ENCODE data around the gene CCDC186. TPM values are rescaled to one million over a fixed set of nuclear protein-coding genes. Genes with fewer than 3 reads are reported as not detected.

The CCDC186 gene
- polyA plus RNA-seq, 1 donor from 2014 or later: 24.2 TPM

DNA sequence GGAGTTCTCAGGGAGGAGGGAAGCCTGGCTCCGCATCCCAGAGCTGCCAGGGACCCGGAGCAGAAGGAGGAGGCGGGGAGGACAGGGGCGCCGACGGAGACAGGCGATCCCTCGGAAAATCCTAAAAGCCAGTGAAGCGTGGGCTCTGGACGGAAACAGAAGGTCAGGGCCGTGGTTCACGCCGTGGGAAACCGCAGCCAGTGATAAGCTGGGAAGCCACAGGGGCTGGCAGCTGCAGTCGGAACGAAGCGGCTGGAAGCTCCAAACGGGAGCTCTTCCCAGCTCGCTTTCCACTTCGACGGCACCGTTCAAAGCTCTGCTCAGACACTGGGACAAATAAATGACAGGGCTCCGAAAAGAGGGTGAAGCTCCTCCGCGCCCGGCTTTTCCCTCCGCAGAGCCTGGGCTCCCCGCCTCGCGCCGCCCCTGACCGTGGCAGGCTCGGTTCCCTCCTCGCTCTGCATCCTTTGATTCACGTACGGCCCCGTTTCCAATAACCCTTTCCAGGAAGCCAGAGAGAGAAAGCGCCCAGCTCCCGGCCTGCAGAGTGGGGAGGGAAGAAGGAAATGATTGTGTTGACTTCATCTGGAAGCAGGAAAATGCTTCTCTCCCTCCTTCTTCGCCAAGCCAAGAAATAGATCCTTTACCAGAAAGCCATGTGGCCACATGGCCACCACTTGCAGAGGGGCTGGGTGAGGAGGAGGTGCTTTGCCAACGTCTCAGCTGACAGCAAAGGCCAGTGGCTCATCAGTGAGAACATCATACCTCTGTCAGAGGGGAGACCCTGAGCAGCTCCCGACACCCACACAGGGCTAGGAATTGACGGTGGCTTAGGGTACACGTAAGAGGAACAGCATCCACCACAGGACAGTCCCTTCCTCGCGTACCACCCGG lies 72.9 kb downstream of the CCDC186 start:
- no peaks in the 10 kb centered on the region for H3K9me3 ChIP-seq (ENCODE audit: low read length)
- no peaks in the 10 kb centered on the region for H3K9me2 ChIP-seq (ENCODE audit: insufficient read depth, low read length)
- H2AFZ ChIP-seq (ENCODE audit: low read depth, low read length): no peak overlapping the region
- H3K36me3 ChIP-seq (ENCODE audit: insufficient read depth, low read length): no peaks in the 10 kb centered on the region
- H3K27me3 ChIP-seq (ENCODE audit: insufficient read depth, low read depth, low read length): peaks cover 23% of the 10 kb centered on the region
- H3F3A ChIP-seq (ENCODE audit: insufficient read depth, low read length, poor library complexity, severe bottlenecking): no peaks in the 10 kb centered on the region
- H3K9ac ChIP-seq (ENCODE audit: low read length): no peak overlapping the region
- no peaks in the 10 kb centered on the region for H3K79me2 ChIP-seq (replicated peaks; ENCODE audit: insufficient read depth, low read length)
- no peak overlapping the region for H3K27ac ChIP-seq (ENCODE audit: low read length)
- no peaks in the 10 kb centered on the region for H4K20me1 ChIP-seq (ENCODE audit: insufficient read depth)
- peak overlapping the region; percentile 52 for H3K4me3 ChIP-seq (ENCODE audit: low read length)
- TF ChIP-seq EZH2 (IDR thresholded peaks at IDR 0.05; ENCODE audit: borderline replicate concordance, insufficient read depth, low read length, poor library complexity, severe bottlenecking) (no peak), POLR2AphosphoS5 (IDR thresholded peaks at IDR 0.05) (no peak), CTCF (IDR thresholded peaks at IDR 0.05; ENCODE audit: poor library complexity, severe bottlenecking) (no peak), SMC3 (conservative IDR thresholded peaks at IDR 0.05; ENCODE audit: poor library complexity) (no peak), RAD21 (conservative IDR thresholded peaks at IDR 0.05) (no peak), TAF1 (IDR thresholded peaks at IDR 0.05; ENCODE audit: low read depth) (no peak), EP300 (conservative IDR thresholded peaks at IDR 0.05; ENCODE audit: poor library complexity, severe bottlenecking) (no peak), MXI1 (conservative IDR thresholded peaks at IDR 0.05; ENCODE audit: poor library complexity, severe bottlenecking) (no peak)
- TF ChIP-seq, protein P1, sequence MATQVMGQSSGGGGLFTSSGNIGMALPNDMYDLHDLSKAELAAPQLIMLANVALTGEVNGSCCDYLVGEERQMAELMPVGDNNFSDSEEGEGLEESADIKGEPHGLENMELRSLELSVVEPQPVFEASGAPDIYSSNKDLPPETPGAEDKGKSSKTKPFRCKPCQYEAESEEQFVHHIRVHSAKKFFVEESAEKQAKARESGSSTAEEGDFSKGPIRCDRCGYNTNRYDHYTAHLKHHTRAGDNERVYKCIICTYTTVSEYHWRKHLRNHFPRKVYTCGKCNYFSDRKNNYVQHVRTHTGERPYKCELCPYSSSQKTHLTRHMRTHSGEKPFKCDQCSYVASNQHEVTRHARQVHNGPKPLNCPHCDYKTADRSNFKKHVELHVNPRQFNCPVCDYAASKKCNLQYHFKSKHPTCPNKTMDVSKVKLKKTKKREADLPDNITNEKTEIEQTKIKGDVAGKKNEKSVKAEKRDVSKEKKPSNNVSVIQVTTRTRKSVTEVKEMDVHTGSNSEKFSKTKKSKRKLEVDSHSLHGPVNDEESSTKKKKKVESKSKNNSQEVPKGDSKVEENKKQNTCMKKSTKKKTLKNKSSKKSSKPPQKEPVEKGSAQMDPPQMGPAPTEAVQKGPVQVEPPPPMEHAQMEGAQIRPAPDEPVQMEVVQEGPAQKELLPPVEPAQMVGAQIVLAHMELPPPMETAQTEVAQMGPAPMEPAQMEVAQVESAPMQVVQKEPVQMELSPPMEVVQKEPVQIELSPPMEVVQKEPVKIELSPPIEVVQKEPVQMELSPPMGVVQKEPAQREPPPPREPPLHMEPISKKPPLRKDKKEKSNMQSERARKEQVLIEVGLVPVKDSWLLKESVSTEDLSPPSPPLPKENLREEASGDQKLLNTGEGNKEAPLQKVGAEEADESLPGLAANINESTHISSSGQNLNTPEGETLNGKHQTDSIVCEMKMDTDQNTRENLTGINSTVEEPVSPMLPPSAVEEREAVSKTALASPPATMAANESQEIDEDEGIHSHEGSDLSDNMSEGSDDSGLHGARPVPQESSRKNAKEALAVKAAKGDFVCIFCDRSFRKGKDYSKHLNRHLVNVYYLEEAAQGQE (IDR thresholded peaks at IDR 0.05; ENCODE audit: borderline replicate concordance): no peak
- H3K4me2 ChIP-seq (ENCODE audit: low read length): no peak overlapping the region

GRCh38 chr10:114096864-114097263 lies 77.1 kb downstream of the CCDC186 start:
- Histone ChIP-seq H3K36me3 (ENCODE audit: insufficient read depth, low read length) (no peaks in the 10 kb centered on the region), H3K9me3 (ENCODE audit: low read length) (no peaks in the 10 kb centered on the region), H3K27me3 (ENCODE audit: insufficient read depth, low read depth, low read length) (peaks cover 23% of the 10 kb centered on the region), H3K79me2 (replicated peaks; ENCODE audit: insufficient read depth, low read length) (no peaks in the 10 kb centered on the region), H4K20me1 (ENCODE audit: insufficient read depth) (no peaks in the 10 kb centered on the region), H3K4me3 (ENCODE audit: low read length) (no peak overlapping the region), H3K9ac (ENCODE audit: low read length) (no peak overlapping the region), H3K27ac (ENCODE audit: low read length) (no peak overlapping the region), H3K4me2 (ENCODE audit: low read length) (no peak overlapping the region), H3F3A (ENCODE audit: insufficient read depth, low read length, poor library complexity, severe bottlenecking) (no peaks in the 10 kb centered on the region), H3K9me2 (ENCODE audit: insufficient read depth, low read length) (no peaks in the 10 kb centered on the region), H2AFZ (ENCODE audit: low read depth, low read length) (no peak overlapping the region)
- TF ChIP-seq EZH2 (IDR thresholded peaks at IDR 0.05; ENCODE audit: borderline replicate concordance, insufficient read depth, low read length, poor library complexity, severe bottlenecking) (no peak), POLR2AphosphoS5 (IDR thresholded peaks at IDR 0.05) (no peak), MXI1 (conservative IDR thresholded peaks at IDR 0.05; ENCODE audit: poor library complexity, severe bottlenecking) (no peak), EP300 (conservative IDR thresholded peaks at IDR 0.05; ENCODE audit: poor library complexity, severe bottlenecking) (no peak), TAF1 (IDR thresholded peaks at IDR 0.05; ENCODE audit: low read depth) (no peak), SMC3 (conservative IDR thresholded peaks at IDR 0.05; ENCODE audit: poor library complexity) (no peak)
